ENCODE measurements around the gene CGB5.
"Not testable (repeated sequence)": the region's sequence is repeated elsewhere in the genome, so short reads cannot be mapped to it uniquely, and the experiment has no call there.

The CGB5 gene

GRCh38 chr19:49043548-49043947 is at the start of gene CGB5:
Gene CGB5 (plus strand): TSS chr19:49043848. CDS start chr19:49044210, 362 bp downstream.
- DNase-seq (ENCODE audit: low spot score) = not testable (repeated sequence)

GRCh38 chr19:48994035-48994386 is 49.6 kb upstream of the CGB5 start:
- DNase-seq (ENCODE audit: low spot score) = no peak

GRCh38 chr19:48997972-48998371 is 45.7 kb upstream of the CGB5 start:
- DNase-seq (ENCODE audit: low spot score) = peak; percentile 82

- peak; percentile 87 for DNase-seq (ENCODE audit: low spot score)
These were observed 43.9 kb upstream of the CGB5 start for GRCh38 chr19:48999481-49000325.

GRCh38 chr19:49004133-49004532 is 39.5 kb upstream of the CGB5 start:
- no peak for DNase-seq (ENCODE audit: low spot score)

- no peak for DNase-seq (ENCODE audit: low spot score)
These were observed 38.6 kb upstream of the CGB5 start for GRCh38 chr19:49004964-49005614.

GRCh38 chr19:49006905-49007304 is 36.7 kb upstream of the CGB5 start:
- no peak for DNase-seq (ENCODE audit: low spot score)

- no peak for DNase-seq (ENCODE audit: low spot score)
These were observed 33.8 kb upstream of the CGB5 start for GRCh38 chr19:49009828-49010227.

- DNase-seq (ENCODE audit: low spot score) = no peak
These were observed 33.2 kb upstream of the CGB5 start for GRCh38 chr19:49010453-49010852.

- DNase-seq (ENCODE audit: low spot score) = no peak
These were observed 32.5 kb upstream of the CGB5 start for GRCh38 chr19:49011194-49011593.

- DNase-seq (ENCODE audit: low spot score) = no peak
These were observed 29.4 kb upstream of the CGB5 start for GRCh38 chr19:49014123-49014869.

GRCh38 chr19:49014870-49015255 is 28.8 kb upstream of the CGB5 start:
- no peak for DNase-seq (ENCODE audit: low spot score)

- no peak for DNase-seq (ENCODE audit: low spot score)
These were observed 27.4 kb upstream of the CGB5 start for GRCh38 chr19:49016067-49016839.

GRCh38 chr19:49017041-49017665 is 26.5 kb upstream of the CGB5 start, which contains the start of gene LHB:
Gene LHB (minus strand): TSS chr19:49017091. CDS start chr19:49017081, 10 bp downstream.
- no peak for DNase-seq (ENCODE audit: low spot score)

- DNase-seq (ENCODE audit: low spot score) = peak; percentile 74
These were observed 25.8 kb upstream of the CGB5 start for GRCh38 chr19:49017666-49018351.

- not testable (repeated sequence) for DNase-seq (ENCODE audit: low spot score)
These were observed 25.0 kb upstream of the CGB5 start for GRCh38 chr19:49018388-49019241.

GRCh38 chr19:49019242-49019932 is 24.3 kb upstream of the CGB5 start:
- peak; percentile 88 for DNase-seq (ENCODE audit: low spot score)

GRCh38 chr19:49020342-49020741 is 23.3 kb upstream of the CGB5 start:
- DNase-seq (ENCODE audit: low spot score) = no peak
